ENCODE data around the gene BRSK1. TPM values are rescaled to one million over a fixed set of nuclear protein-coding genes. Genes with fewer than 3 reads are reported as not detected.

Gene BRSK1
- total and polyA plus RNA-seq, 2 of the 13 experiments (the other 11 are each of a cell fraction or from before 2014, with no cell fraction given), result 0.18 to 1.2 TPM

- TF ChIP-seq BORCS8-MEF2B (CRISPR knock-in tag; IDR thresholded peaks at IDR 0.05) (no peak), CENPT (CRISPR knock-in tag; IDR thresholded peaks at IDR 0.05; ENCODE audit: low read depth) (no peak), SOX5 (CRISPR knock-in tag; IDR thresholded peaks at IDR 0.05; ENCODE audit: borderline replicate concordance) (no peak), KAT8 (CRISPR knock-in tag; IDR thresholded peaks at IDR 0.05) (no peak), IRX3 (CRISPR knock-in tag; IDR thresholded peaks at IDR 0.05; ENCODE audit: borderline replicate concordance, low read depth) (no peak), ZMYM2 (CRISPR knock-in tag; IDR thresholded peaks at IDR 0.05) (no peak), PRDM4 (CRISPR knock-in tag; IDR thresholded peaks at IDR 0.05; ENCODE audit: borderline replicate concordance) (no peak), SNAPC5 (CRISPR knock-in tag; IDR thresholded peaks at IDR 0.05; ENCODE audit: borderline replicate concordance) (no peak), ZNF451 (CRISPR knock-in tag; IDR thresholded peaks at IDR 0.05) (no peak), ZNF556 (CRISPR knock-in tag; IDR thresholded peaks at IDR 0.05; ENCODE audit: borderline replicate concordance) (no peak), ZNF3 (CRISPR knock-in tag; IDR thresholded peaks at IDR 0.05) (no peak), ZNF546 (CRISPR knock-in tag; conservative IDR thresholded peaks at IDR 0.05) (no peak), TBP (CRISPR knock-in tag; IDR thresholded peaks at IDR 0.05) (no peak), TRAFD1 (CRISPR knock-in tag; IDR thresholded peaks at IDR 0.05; ENCODE audit: borderline replicate concordance) (no peak), MBD4 (IDR thresholded peaks at IDR 0.05; ENCODE audit: borderline replicate concordance, low read length) (no peak), ZFP41 (CRISPR knock-in tag; IDR thresholded peaks at IDR 0.05; ENCODE audit: borderline replicate concordance) (no peak), POLR2A (IDR thresholded peaks at IDR 0.05; ENCODE audit: insufficient read depth in 1 of 2, low read depth in 2 of 2, low read length in 2 of 2) (peak; percentile 56 to 75; a peak in 3 of 4 replicates), MIXL1 (CRISPR knock-in tag; IDR thresholded peaks at IDR 0.05) (no peak), IKZF5 (CRISPR knock-in tag; IDR thresholded peaks at IDR 0.05) (no peak), ZNF382 (CRISPR knock-in tag; IDR thresholded peaks at IDR 0.05; ENCODE audit: borderline replicate concordance) (no peak), CREB3 (CRISPR knock-in tag; IDR thresholded peaks at IDR 0.05) (no peak), ZNF282 (IDR thresholded peaks at IDR 0.05; ENCODE audit: partially characterized antibody) (no peak), SSRP1 (CRISPR knock-in tag; IDR thresholded peaks at IDR 0.05) (no peak), ZNF180 (CRISPR knock-in tag; IDR thresholded peaks at IDR 0.05; ENCODE audit: borderline replicate concordance, low read depth) (no peak)
These were observed 56.3 kb downstream of the BRSK1 start (continued) for GRCh38 chr19:55339889-55340783.
